K562 (cell line): Measurements from ENCODE around the gene CCDC178. TPM values are rescaled to one million over a fixed set of nuclear protein-coding genes. Genes with fewer than 3 reads are reported as not detected.

Experiments
- ATAC-seq: fragments of 200-7000 bp; cut with Tn5 transposase; 3 replicates; pipeline ENCODE4 v1.9.1; 2020; ENCODE audit warnings: moderate library complexity
- BruUV-seq: library from RNA; stranded (reverse); fragments of 400-500 nt; replicated peaks from 2 replicates; lab custom pipeline; 2021; lab: Mats Ljungman, UMichigan
- CTCF ChIA-PET: fragments of 300-600 bp; formaldehyde crosslinking; extraction: SDS; loops from one replicate; lab custom pipeline; 2021; ENCODE audit warnings: low intra/inter-chr PET ratio; lab: Yijun Ruan, JAX
- POLR2A ChIA-PET: fragments of 300-600, 350-650 bp; sonication (Branson Sonifier 250); formaldehyde crosslinking; extraction: SDS; loops from one replicate; lab custom pipeline; 2021; ENCODE audit warnings: antibody characterized with exemption, inconsistent platforms; lab: Yijun Ruan, JAX
- DNase-seq, 4 experiments: peaks; one replicate each; pipeline versions ENCODE4 v3.0.0 to v3.0.0-alpha.2; 2011 to 2018; ENCODE audit warnings: low spot score in 3 of 4, mixed read lengths in 3 of 4; ENCODE audit errors: extremely low read depth in 1 of 4
- FAIRE-seq: peaks from 2 replicates; lab custom pipeline; 2011; peaks lifted over from hg19 to GRCh38; lab: Jason Lieb, UNC
- H2AFZ ChIP-seq: 2 replicates; pipeline ENCODE4 v1.6.0; 2011; ENCODE audit warnings: low read depth, low read length, control low read depth, inconsistent platforms
- H3K27ac ChIP-seq: fragments of 200-600 bp; 3 replicates; pipeline ENCODE4 v1.8.0; 2011; ENCODE audit warnings: low read depth, mild to moderate bottlenecking, control low read depth, inconsistent platforms, low read length, moderate library complexity, mixed read lengths; ENCODE audit errors: extremely low read depth
- H3K27me3 ChIP-seq, 2 experiments: fragments of 300-600 bp in 1 of 2; 2 replicates in 1 of 2; 3 replicates in 1 of 2; pipeline versions ENCODE4 v1.6.0 to v1.8.0; 2011; ENCODE audit warnings: inconsistent platforms in 2 of 2, low read length in 2 of 2, mild to moderate bottlenecking in 1 of 2, mixed read lengths in 1 of 2, moderate library complexity in 1 of 2; ENCODE audit not compliant: control insufficient read depth in 2 of 2, insufficient read depth in 2 of 2
- H3K36me3 ChIP-seq: fragments of 300-600 bp; 3 replicates; pipeline ENCODE4 v1.8.0; 2011; ENCODE audit warnings: mild to moderate bottlenecking, low read length, inconsistent platforms; ENCODE audit not compliant: control insufficient read depth, insufficient read depth
- H3K4me1 ChIP-seq, 2 experiments: fragments of 200-600 bp in 1 of 2; replicated peaks in 1 of 2; 2 replicates in 1 of 2; 3 replicates in 1 of 2; pipeline versions ENCODE4 v1.5.1 to v1.8.0; 2011; ENCODE audit warnings: inconsistent platforms in 2 of 2, low read length in 2 of 2, mild to moderate bottlenecking in 1 of 2, mixed read lengths in 1 of 2, moderate library complexity in 1 of 2; ENCODE audit not compliant: control insufficient read depth in 2 of 2, insufficient read depth in 2 of 2
- H3K4me2 ChIP-seq: 2 replicates; pipeline ENCODE4 v1.6.1; 2011; ENCODE audit warnings: low read length, control low read depth, inconsistent platforms, mixed read lengths; ENCODE audit not compliant: insufficient read depth
- H3K4me3 ChIP-seq: fragments of 200-600 bp; sonication (generic), shearing (Covaris generic); 2 replicates; pipeline ENCODE4 v1.5.1; 2016; ENCODE audit warnings: control low read depth, inconsistent platforms
- H3K79me2 ChIP-seq: fragments of 200-600 bp; 3 replicates; pipeline ENCODE4 v1.8.0; 2011; ENCODE audit warnings: low read length, inconsistent platforms; ENCODE audit not compliant: control insufficient read depth, insufficient read depth
- H3K9ac ChIP-seq, 2 experiments: 2 replicates each; pipeline versions ENCODE4 v1.6.0 to v1.6.1; 2011; ENCODE audit warnings: low read depth in 2 of 2, low read length in 2 of 2, control low read depth in 1 of 2, inconsistent platforms in 1 of 2, mild to moderate bottlenecking in 1 of 2, mixed read lengths in 1 of 2; ENCODE audit not compliant: insufficient read depth in 1 of 2
- H3K9me1 ChIP-seq: one replicate; pipeline ENCODE4 v1.6.0; 2011; ENCODE audit warnings: inconsistent platforms, mild to moderate bottlenecking, low read length, moderate library complexity; ENCODE audit not compliant: control insufficient read depth, insufficient read depth
- H3K9me3 ChIP-seq: replicated peaks from 2 replicates; pipeline ENCODE4 v1.5.1; 2011; ENCODE audit warnings: low read depth, low read length, inconsistent platforms; ENCODE audit not compliant: control insufficient read depth, insufficient read depth
- H4K20me1 ChIP-seq: replicated peaks from 2 replicates; pipeline ENCODE4 v1.6.1; 2011; ENCODE audit warnings: low read length, inconsistent platforms, mixed read lengths; ENCODE audit not compliant: control insufficient read depth, insufficient read depth
- CBFB ChIP-seq: sonication (generic); formaldehyde crosslinking; IDR thresholded peaks from 2 replicates; pipeline ENCODE4 v1.4.0; 2020; ENCODE audit warnings: mild to moderate bottlenecking, missing genetic modification reagents
- HMG20B ChIP-seq: fragments of 250-450 bp; sonication (Bioruptor Pico); IDR thresholded peaks from 2 replicates; pipeline ENCODE4 v1.5.0; 2021; ENCODE audit warnings: mild to moderate bottlenecking
- MTA1 ChIP-seq: fragments of 450-650 bp; IDR thresholded peaks from 2 replicates; pipeline ENCODE4 v1.6.1; 2017; ENCODE audit warnings: borderline replicate concordance
- MTA2 ChIP-seq: fragments of 450-650 bp; IDR thresholded peaks from 2 replicates; pipeline ENCODE4 v1.6.1; 2016; ENCODE audit warnings: low read depth
- MYBL2 ChIP-seq, 2 experiments: fragments of 450-650 bp in 1 of 2; sonication (generic) in 1 of 2; formaldehyde crosslinking in 1 of 2; IDR thresholded peaks; 2 replicates each; pipeline versions ENCODE4 v1.6.1 to v1.8.1; 2017 to 2022; ENCODE audit warnings: borderline replicate concordance in 1 of 2, inconsistent platforms in 1 of 2, low read depth in 1 of 2, mild to moderate bottlenecking in 1 of 2, missing genetic modification reagents in 1 of 2, moderate library complexity in 1 of 2
- RBBP5 ChIP-seq: fragments of 200-600 bp; sonication (generic); IDR thresholded peaks from 2 replicates; pipeline ENCODE4 v1.6.1; 2012; ENCODE audit warnings: borderline replicate concordance, mild to moderate bottlenecking, low read length, control low read depth, inconsistent platforms; ENCODE audit not compliant: insufficient read depth, poor library complexity, severe bottlenecking
- TEAD2 ChIP-seq: fragments of 450-650 bp; IDR thresholded peaks from 2 replicates; pipeline ENCODE4 v1.6.1; 2016; ENCODE audit warnings: missing genetic modification characterization, control low read depth, missing compliant biosample characterization
- ZKSCAN3 ChIP-seq: fragments of 250-450 bp; sonication (Bioruptor Pico); IDR thresholded peaks from 2 replicates; pipeline ENCODE4 v1.4.0; 2020
- ZNF24 ChIP-seq: fragments of 450-650 bp; IDR thresholded peaks from 2 replicates; pipeline ENCODE4 v1.6.1; 2016
- ZNF589 ChIP-seq: fragments of 200-800 bp; sonication (Bioruptor generic); IDR thresholded peaks from 2 replicates; pipeline ENCODE4 v1.6.1; 2016; ENCODE audit warnings: low read depth, missing genetic modification characterization, missing compliant biosample characterization
- ZNF76 ChIP-seq: fragments of 250-450 bp; sonication (Bioruptor Pico); IDR thresholded peaks from 2 replicates; pipeline ENCODE4 v1.4.0; 2020; ENCODE audit warnings: mild to moderate bottlenecking, moderate library complexity, borderline replicate concordance
- WGBS: fragments of 100-300 bp; shearing (Covaris generic); methylation state at CpG from one replicate; pipeline ENCODE4 v1.1.6; 2016; ENCODE audit warnings: low coverage, mixed read lengths; ENCODE audit not compliant: insufficient coverage; ENCODE audit errors: missing lambda C conversion rate; 5-methylcytosine and 5-hydroxymethylcytosine counted together
- in situ Hi-C: fragments of 300-500 bp; cut with MboI; formaldehyde crosslinking; loops from 4 replicates; pipeline ENCODE4 v1.15.0; 2018; ENCODE audit warnings: inconsistent platforms, mixed read lengths
- intact Hi-C: fragments of 100-400 bp; cut with micrococcal nuclease; formaldehyde crosslinking; loops from 2 replicates; pipeline ENCODE4 v1.14.2; 2022
- polyA plus RNA-seq, 8 experiments: library from polyadenylated mRNA; depleted of rRNA in 4 of 8; stranded (reverse) in 5 of 8; unstranded in 3 of 8; fragments of >200 nt; fragmentation: Nextera tagmentation in 2 of 8; fragmentation: Illumina TruSeq in 1 of 8; extraction: Ambion mirVana in 2 of 8; extraction: Trizol in 1 of 8; gene quantifications; 2 replicates each; pipeline versions ENCODE4 v1.2.1 to v1.2.3, GENCODE V29; 2011 to 2014; ENCODE audit warnings: inconsistent platforms in 1 of 8, missing spikeins in 1 of 8
- total RNA-seq, 7 experiments: library from RNA; depleted of rRNA in 6 of 7; stranded (reverse); fragments of >200 nt in 6 of 7; fragmentation: Illumina TruSeq in 2 of 7; extraction: Trizol in 2 of 7; gene quantifications; 2 replicates each; pipeline versions ENCODE4 v1.2.1 to v1.2.3, GENCODE V29; 2011 to 2021; ENCODE audit warnings: low replicate concordance in 1 of 7
- TF ChIP-seq, protein P1 (sequence below), 2 experiments: IDR thresholded peaks; 2 replicates each; pipeline ENCODE4 v1.6.1; 2012; ENCODE audit warnings: improper control_type of control experiment in 2 of 2, low read depth in 2 of 2, low read length in 2 of 2, borderline replicate concordance in 1 of 2
- TF ChIP-seq, protein P2 (sequence below), 2 experiments: fragments of 450-650 bp in 1 of 2; sonication (generic) in 1 of 2; formaldehyde crosslinking in 1 of 2; IDR thresholded peaks in 1 of 2; conservative IDR thresholded peaks in 1 of 2; 2 replicates each; pipeline versions ENCODE4 v1.6.1 to v1.8.1; 2016 to 2023; ENCODE audit warnings: mild to moderate bottlenecking in 2 of 2, moderate library complexity in 2 of 2, inconsistent platforms in 1 of 2, missing genetic modification reagents in 1 of 2

The CCDC178 gene
- total and polyA plus RNA-seq, 9 of the 15 experiments (the other 6 are each of a cell fraction or from before 2014, with no cell fraction given): 0.12 to 0.47 (median 0.15) TPM; not detected in 6

GRCh38 chr18:33269223-33269622 is 171.3 kb downstream of the CCDC178 start:
- ATAC-seq (no peak), DNase-seq (no peak), FAIRE-seq (no peak)
- H3K9me3 ChIP-seq: no peaks in the 10 kb centered on the region
- ChIA-PET CTCF (no interaction called here), POLR2A (no interaction called here)
- no peak overlapping the region for H2AFZ ChIP-seq
- WGBS: 0% methylated on average over 2 of the region's 2 CpGs
- in situ Hi-C loops (no loop called here), intact Hi-C loops (no loop called here)
- H3K27ac ChIP-seq: no peak overlapping the region
- TF ChIP-seq ZNF76 (CRISPR knock-in tag): no peak
- TF ChIP-seq ZKSCAN3 (CRISPR knock-in tag): no peak
- TF ChIP-seq, protein P1, sequence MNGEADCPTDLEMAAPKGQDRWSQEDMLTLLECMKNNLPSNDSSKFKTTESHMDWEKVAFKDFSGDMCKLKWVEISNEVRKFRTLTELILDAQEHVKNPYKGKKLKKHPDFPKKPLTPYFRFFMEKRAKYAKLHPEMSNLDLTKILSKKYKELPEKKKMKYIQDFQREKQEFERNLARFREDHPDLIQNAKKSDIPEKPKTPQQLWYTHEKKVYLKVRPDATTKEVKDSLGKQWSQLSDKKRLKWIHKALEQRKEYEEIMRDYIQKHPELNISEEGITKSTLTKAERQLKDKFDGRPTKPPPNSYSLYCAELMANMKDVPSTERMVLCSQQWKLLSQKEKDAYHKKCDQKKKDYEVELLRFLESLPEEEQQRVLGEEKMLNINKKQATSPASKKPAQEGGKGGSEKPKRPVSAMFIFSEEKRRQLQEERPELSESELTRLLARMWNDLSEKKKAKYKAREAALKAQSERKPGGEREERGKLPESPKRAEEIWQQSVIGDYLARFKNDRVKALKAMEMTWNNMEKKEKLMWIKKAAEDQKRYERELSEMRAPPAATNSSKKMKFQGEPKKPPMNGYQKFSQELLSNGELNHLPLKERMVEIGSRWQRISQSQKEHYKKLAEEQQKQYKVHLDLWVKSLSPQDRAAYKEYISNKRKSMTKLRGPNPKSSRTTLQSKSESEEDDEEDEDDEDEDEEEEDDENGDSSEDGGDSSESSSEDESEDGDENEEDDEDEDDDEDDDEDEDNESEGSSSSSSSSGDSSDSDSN (IDR thresholded peaks at IDR 0.05; ENCODE audit: borderline replicate concordance in 1 of 2, low read depth in 2 of 2, low read length in 2 of 2): no peak
- H3K9ac ChIP-seq: no peak overlapping the region
- H4K20me1 ChIP-seq: no peaks in the 10 kb centered on the region
- no peaks in the 10 kb centered on the region for H3K9me1 ChIP-seq
- no peak overlapping the region for H3K4me3 ChIP-seq
- no peak overlapping the region for H3K4me2 ChIP-seq
- no peaks in the 10 kb centered on the region for H3K79me2 ChIP-seq
- no peaks in the 10 kb centered on the region for H3K4me1 ChIP-seq
- H3K27me3 ChIP-seq: no peaks in the 10 kb centered on the region
- no peaks in the 10 kb centered on the region for H3K36me3 ChIP-seq
- BruUV-seq: no TSS peak

DNA sequence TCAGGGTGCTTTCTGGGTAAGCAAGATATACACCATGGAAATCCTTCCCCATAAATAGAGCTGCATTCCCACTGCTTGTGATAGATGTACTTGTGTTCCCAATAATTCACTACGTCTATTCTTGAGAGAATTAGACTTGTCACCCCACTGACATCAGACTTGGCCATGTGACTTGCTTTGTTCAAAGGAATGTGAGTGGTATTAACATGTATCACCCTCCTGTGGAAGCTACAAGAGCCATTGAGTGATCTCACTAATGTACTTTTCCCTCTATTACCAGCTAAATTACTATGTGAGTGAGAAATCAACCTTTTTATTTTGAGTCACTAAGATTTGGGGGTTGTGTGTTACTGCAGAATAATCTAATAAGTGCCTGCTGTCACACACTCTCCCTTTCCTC is 176.0 kb downstream of the CCDC178 start:
- ATAC-seq: no peak
- Histone ChIP-seq H3K9me1 (no peaks in the 10 kb centered on the region), H3K9ac (no peak overlapping the region), H3K9me3 (no peaks in the 10 kb centered on the region), H3K27ac (no peak overlapping the region), H3K36me3 (no peaks in the 10 kb centered on the region), H4K20me1 (no peaks in the 10 kb centered on the region), H3K4me1 (no peaks in the 10 kb centered on the region), H2AFZ (no peak overlapping the region), H3K4me2 (no peak overlapping the region), H3K79me2 (no peaks in the 10 kb centered on the region), H3K4me3 (no peak overlapping the region), H3K27me3 (no peaks in the 10 kb centered on the region)
- 0% methylated on average over 1 of the region's 1 CpG for WGBS
- no peak for DNase-seq
- in situ Hi-C loops: no loop called here
- POLR2A ChIA-PET: interaction anchor here (1.1 kb wide), 1 partner anchor 40 kb away, joined by 3 read pairs; no protein-coding TSS in a partner anchor
- CTCF ChIA-PET: no interaction called here
- BruUV-seq: no TSS peak
- intact Hi-C loops: no loop called here
- no peak for FAIRE-seq
- TF ChIP-seq CBFB (CRISPR knock-in tag) (no peak), MTA2 (no peak), ZNF589 (CRISPR knock-in tag) (no peak), MYBL2 (IDR thresholded peaks at IDR 0.05; ENCODE audit: low read depth) (no peak), MYBL2 (CRISPR knock-in tag; IDR thresholded peaks at IDR 0.05; ENCODE audit: borderline replicate concordance) (no peak), RBBP5 (no peak), MTA1 (no peak), TEAD2 (no peak), HMG20B (CRISPR knock-in tag) (no peak), ZNF24 (no peak)
- TF ChIP-seq, protein P2, sequence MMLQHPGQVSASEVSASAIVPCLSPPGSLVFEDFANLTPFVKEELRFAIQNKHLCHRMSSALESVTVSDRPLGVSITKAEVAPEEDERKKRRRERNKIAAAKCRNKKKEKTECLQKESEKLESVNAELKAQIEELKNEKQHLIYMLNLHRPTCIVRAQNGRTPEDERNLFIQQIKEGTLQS (IDR thresholded peaks at IDR 0.05): no peak
- TF ChIP-seq, protein P2 (CRISPR knock-in tag; conservative IDR thresholded peaks at IDR 0.05): no peak
